ENCODE data around the gene CCNT1. TPM values are rescaled to one million over a fixed set of nuclear protein-coding genes. Genes with fewer than 3 reads are reported as not detected.

The CCNT1 gene
- total RNA-seq, 1 experiment from 2014 or later: 50.8 TPM

DNA sequence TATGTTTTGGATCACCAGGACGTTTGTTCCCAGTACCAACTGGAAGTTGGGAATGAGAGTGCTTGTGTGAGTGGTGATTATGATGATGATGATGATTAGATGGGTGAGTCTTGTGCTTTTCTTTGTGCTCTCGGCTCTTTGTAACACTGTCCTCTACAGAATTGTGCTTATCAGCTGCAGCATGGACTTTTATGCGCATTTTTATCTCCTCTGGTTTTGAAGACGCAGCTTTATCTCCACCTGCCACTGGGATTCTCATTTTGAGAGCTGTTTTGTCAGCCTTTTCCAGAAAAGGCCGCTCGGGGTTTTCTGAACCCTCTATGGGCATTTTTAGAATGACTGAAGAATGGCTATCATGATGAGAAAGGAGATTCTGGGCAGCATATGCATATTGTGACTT lies 22.9 kb downstream of the CCNT1 start:
- no peaks in the 10 kb centered on the region for H3K27me3 ChIP-seq (ENCODE audit: insufficient read depth, low read depth)
- H3K4me1 ChIP-seq (replicated peaks; ENCODE audit: insufficient read depth): no peaks in the 10 kb centered on the region
- DNase-seq: no peak
- ChIA-PET POLR2A (ENCODE audit: unreplicated experiment) (no interaction called here), CTCF (no interaction called here)
- no peak overlapping the region for H2AFZ ChIP-seq
- TF ChIP-seq, protein P1, sequence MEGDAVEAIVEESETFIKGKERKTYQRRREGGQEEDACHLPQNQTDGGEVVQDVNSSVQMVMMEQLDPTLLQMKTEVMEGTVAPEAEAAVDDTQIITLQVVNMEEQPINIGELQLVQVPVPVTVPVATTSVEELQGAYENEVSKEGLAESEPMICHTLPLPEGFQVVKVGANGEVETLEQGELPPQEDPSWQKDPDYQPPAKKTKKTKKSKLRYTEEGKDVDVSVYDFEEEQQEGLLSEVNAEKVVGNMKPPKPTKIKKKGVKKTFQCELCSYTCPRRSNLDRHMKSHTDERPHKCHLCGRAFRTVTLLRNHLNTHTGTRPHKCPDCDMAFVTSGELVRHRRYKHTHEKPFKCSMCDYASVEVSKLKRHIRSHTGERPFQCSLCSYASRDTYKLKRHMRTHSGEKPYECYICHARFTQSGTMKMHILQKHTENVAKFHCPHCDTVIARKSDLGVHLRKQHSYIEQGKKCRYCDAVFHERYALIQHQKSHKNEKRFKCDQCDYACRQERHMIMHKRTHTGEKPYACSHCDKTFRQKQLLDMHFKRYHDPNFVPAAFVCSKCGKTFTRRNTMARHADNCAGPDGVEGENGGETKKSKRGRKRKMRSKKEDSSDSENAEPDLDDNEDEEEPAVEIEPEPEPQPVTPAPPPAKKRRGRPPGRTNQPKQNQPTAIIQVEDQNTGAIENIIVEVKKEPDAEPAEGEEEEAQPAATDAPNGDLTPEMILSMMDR (conservative IDR thresholded peaks at IDR 0.05): no peak
- TF ChIP-seq EZH2 (IDR thresholded peaks at IDR 0.05; ENCODE audit: low read depth): no peak
- no peaks in the 10 kb centered on the region; the same call in 1 of the 2 replicates for H3K79me2 ChIP-seq (ENCODE audit: low read depth)
- H3K9me2 ChIP-seq (ENCODE audit: insufficient read depth): no peaks in the 10 kb centered on the region
- H3K9me3 ChIP-seq (ENCODE audit: insufficient read depth, low read depth): no peaks in the 10 kb centered on the region
- H4K20me1 ChIP-seq (ENCODE audit: insufficient read depth): peaks cover 23% of the 10 kb centered on the region
- BruUV-seq (replicated peaks): no TSS peak
- intact Hi-C loops (cut with micrococcal nuclease; ENCODE audit: unreplicated experiment): no loop called here
- H3K27ac ChIP-seq: no peak overlapping the region
- no peak overlapping the region for H3K4me3 ChIP-seq
- peaks cover 40% of the 10 kb centered on the region for H3K36me3 ChIP-seq (ENCODE audit: low read depth)
- H3K4me2 ChIP-seq: no peak overlapping the region
- peaks cover 11% of the 10 kb centered on the region; the same call in 1 of the 2 replicates for H3F3A ChIP-seq (ENCODE audit: insufficient read depth, low read depth)

DNA sequence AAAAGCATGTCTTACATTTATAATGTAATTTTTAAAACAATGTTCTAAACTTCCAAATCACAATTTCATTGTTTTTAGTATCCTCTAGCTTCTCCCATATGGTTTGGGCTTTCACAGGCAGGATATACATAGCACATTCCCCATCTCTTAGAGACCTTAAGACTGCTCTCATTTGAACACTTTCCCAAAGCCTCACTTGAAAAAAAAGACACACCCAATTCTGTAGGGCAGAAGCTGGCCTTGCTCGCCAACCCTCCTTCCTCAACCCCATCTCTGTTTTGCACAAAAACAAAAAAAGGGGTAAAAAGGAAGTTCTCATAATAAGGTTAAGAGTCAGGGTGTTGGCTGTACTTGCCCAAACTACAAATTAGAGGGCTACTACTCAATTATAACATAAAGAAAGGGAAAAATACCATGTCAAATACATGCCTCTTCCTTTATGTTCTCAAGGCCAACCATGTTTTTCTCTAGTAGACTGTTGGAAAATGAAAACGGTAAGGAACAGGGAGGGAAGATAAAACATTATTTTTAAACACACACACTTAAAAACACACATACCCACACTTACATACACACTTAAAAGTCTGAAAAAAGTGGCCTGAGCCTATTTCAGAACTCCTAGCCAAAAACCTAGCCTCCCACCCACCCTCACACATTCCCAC lies 24.6 kb downstream of the CCNT1 start:
- no peak overlapping the region for H3K4me3 ChIP-seq
- ChIA-PET POLR2A (ENCODE audit: unreplicated experiment) (no interaction called here), CTCF (no interaction called here)
- H3K79me2 ChIP-seq (ENCODE audit: low read depth): no peaks in the 10 kb centered on the region
- BruUV-seq (replicated peaks): no TSS peak
- TF ChIP-seq, protein P1 (conservative IDR thresholded peaks at IDR 0.05): no peak
- no peak for TF ChIP-seq EZH2 (IDR thresholded peaks at IDR 0.05; ENCODE audit: low read depth)
- no peaks in the 10 kb centered on the region for H3K27me3 ChIP-seq (ENCODE audit: insufficient read depth, low read depth)
- no peaks in the 10 kb centered on the region for H3K4me1 ChIP-seq (replicated peaks; ENCODE audit: insufficient read depth)
- no peak overlapping the region for H2AFZ ChIP-seq
- no peaks in the 10 kb centered on the region for H3K9me3 ChIP-seq (ENCODE audit: insufficient read depth, low read depth)
- no peaks in the 10 kb centered on the region for H3K9me2 ChIP-seq (ENCODE audit: insufficient read depth)
- no peak overlapping the region for H3K4me2 ChIP-seq
- H3K36me3 ChIP-seq (ENCODE audit: low read depth): peaks cover 40% of the 10 kb centered on the region
- peaks cover 22% of the 10 kb centered on the region for H3F3A ChIP-seq (ENCODE audit: insufficient read depth, low read depth)
- no peak for DNase-seq
- H3K27ac ChIP-seq: no peak overlapping the region
- peaks cover 16% of the 10 kb centered on the region for H4K20me1 ChIP-seq (ENCODE audit: insufficient read depth)
- intact Hi-C loops (cut with micrococcal nuclease; ENCODE audit: unreplicated experiment): no loop called here

DNA sequence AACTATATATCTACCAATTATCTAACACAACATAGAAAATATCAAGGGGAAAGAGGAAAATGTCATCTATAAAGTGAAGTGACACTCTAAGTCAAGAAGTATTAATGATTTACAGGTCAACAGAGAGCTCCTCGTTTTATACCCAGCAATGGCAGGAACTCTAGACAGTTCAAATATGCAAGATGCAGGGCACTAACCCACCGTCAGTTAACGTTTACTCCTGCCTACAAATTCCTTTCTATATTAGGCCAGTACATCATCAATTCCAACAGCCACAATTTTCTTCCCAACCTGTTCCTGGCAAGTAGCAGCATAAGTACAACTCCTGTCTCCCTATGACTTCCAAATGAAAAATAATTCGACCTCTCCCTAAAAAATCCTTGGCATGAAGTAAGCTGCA lies 25.5 kb downstream of the CCNT1 start:
- H3K4me2 ChIP-seq: no peak overlapping the region
- no peaks in the 10 kb centered on the region for H3K9me2 ChIP-seq (ENCODE audit: insufficient read depth)
- ChIA-PET POLR2A (ENCODE audit: unreplicated experiment) (no interaction called here), CTCF (no interaction called here)
- peaks cover 34% of the 10 kb centered on the region for H3K36me3 ChIP-seq (ENCODE audit: low read depth)
- H3K9me3 ChIP-seq (ENCODE audit: insufficient read depth, low read depth): no peaks in the 10 kb centered on the region
- intact Hi-C loops (cut with micrococcal nuclease; ENCODE audit: unreplicated experiment): no loop called here
- BruUV-seq (replicated peaks): no TSS peak
- H3K27me3 ChIP-seq (ENCODE audit: insufficient read depth, low read depth): no peaks in the 10 kb centered on the region
- H3K4me1 ChIP-seq (replicated peaks; ENCODE audit: insufficient read depth): no peaks in the 10 kb centered on the region
- no peak overlapping the region for H3K27ac ChIP-seq
- H2AFZ ChIP-seq: no peak overlapping the region
- DNase-seq: no peak
- peaks cover 16% of the 10 kb centered on the region for H4K20me1 ChIP-seq (ENCODE audit: insufficient read depth)
- no peak overlapping the region for H3K4me3 ChIP-seq
- no peaks in the 10 kb centered on the region for H3K79me2 ChIP-seq (ENCODE audit: low read depth)
- H3F3A ChIP-seq (ENCODE audit: insufficient read depth, low read depth): peaks cover 30% of the 10 kb centered on the region
- TF ChIP-seq, protein P1 (conservative IDR thresholded peaks at IDR 0.05): no peak
- TF ChIP-seq EZH2 (IDR thresholded peaks at IDR 0.05; ENCODE audit: low read depth): no peak
